ENCODE results near the gene DNAJB6.

- TF ChIP-seq CTCF (IDR thresholded peaks at IDR 0.05), result no peak
- no peak for TF ChIP-seq EZH2 (IDR thresholded peaks at IDR 0.05)
Observed at GRCh38 chr7:157465891-157466866, 129.4 kb downstream of the DNAJB6 start.

Data from neural progenitor cell (in vitro differentiated cells).